ENCODE data around the gene DNAAF5. TPM values are rescaled to one million over a fixed set of nuclear protein-coding genes. Genes with fewer than 3 reads are reported as not detected.

DNAAF5 gene
- total and polyA plus RNA-seq, 2 of the 4 experiments (the other 2 are of a cell fraction): 12.4 to 32.6 TPM

GRCh38 chr7:824664-825063 lies 98.2 kb downstream of the DNAAF5 start:
- CTCF ChIA-PET: no interaction called here
- no peak for ATAC-seq (ENCODE audit: low read depth)

More at GRCh38 chr7:824664-825063, 98.2 kb downstream of the DNAAF5 start:
- dilution Hi-C loops (cut with HindIII; ENCODE audit: low sequenced_read_pairs, unreplicated experiment): no loop called here
- no peak for DNase-seq
- H2BK20ac ChIP-seq (ENCODE audit: low read depth, low read length): peak overlapping the region; percentile 88
- H3K4me3 ChIP-seq (ENCODE audit: insufficient read depth, low read depth, low read length): no peak overlapping the region
- peak overlapping the region; percentile 44 for H4K91ac ChIP-seq (ENCODE audit: insufficient read depth, low read depth, low read length)
- intact Hi-C loops (cut with micrococcal nuclease): no loop called here
- H3K23ac ChIP-seq (ENCODE audit: low read depth, low read length): 0 out of 2 replicates have a peak overlapping the region, but pooled peaks have one; percentile 47
- no TSS peak for BruUV-seq (replicated peaks)
- POLR2A ChIA-PET (ENCODE audit: unreplicated experiment): interaction anchor here (0.6 kb wide), 1 partner anchor 12 kb away, joined by 4 read pairs; no protein-coding TSS in a partner anchor
- peak overlapping the region; percentile 62 for H2BK5ac ChIP-seq (ENCODE audit: low read depth, low read length, poor library complexity, severe bottlenecking)
- peaks cover 6 to 71% of the 10 kb centered on the region in 2 experiments for H3K79me1 ChIP-seq (ENCODE audit: low read depth in 1 of 2, low read length in 2 of 2)
- no peak overlapping the region for H3K4me2 ChIP-seq (ENCODE audit: low read depth, low read length)
- H3K56ac ChIP-seq (ENCODE audit: extremely low read depth, insufficient read depth, low read length): no peak overlapping the region
- no peak overlapping the region for H2AFZ ChIP-seq (replicated peaks; ENCODE audit: low read length, poor library complexity)
- peak overlapping the region; percentile 82 for H2BK120ac ChIP-seq (ENCODE audit: low read depth, low read length)
- in situ Hi-C loops (cut with MboI; ENCODE audit: low sequenced_read_pairs): no loop called here
- WGBS, 2 experiments (ENCODE audit: extremely low coverage in 2 of 2, insufficient read length in 1 of 2): 95% methylated on average over 2 of the region's 11 CpGs; no CpG with 5 or more reads in 1 of the 2 experiments
- peak overlapping the region; percentile 68 for H3K4ac ChIP-seq (ENCODE audit: low read depth, low read length)
- peak overlapping the region; percentile 52; the same call in 1 of the 2 replicates for H3K14ac ChIP-seq (replicated peaks; ENCODE audit: low read depth, low read length)
- H3K9me3 ChIP-seq (ENCODE audit: control insufficient read depth, insufficient read depth, low read length): no peaks in the 10 kb centered on the region
- TF ChIP-seq USF2 (IDR thresholded peaks at IDR 0.05; ENCODE audit: low read depth, low read length) (no peak), CHD1 (IDR thresholded peaks at IDR 0.05; ENCODE audit: low read depth, low read length) (no peak), CEBPB (IDR thresholded peaks at IDR 0.05; ENCODE audit: low read depth, low read length) (no peak), SMC3 (IDR thresholded peaks at IDR 0.05; ENCODE audit: low read depth, low read length) (no peak), MXI1 (IDR thresholded peaks at IDR 0.05; ENCODE audit: borderline replicate concordance, low read depth, low read length) (no peak), MAZ (IDR thresholded peaks at IDR 0.05; ENCODE audit: borderline replicate concordance, low read depth, low read length) (no peak), RCOR1 (IDR thresholded peaks at IDR 0.05; ENCODE audit: insufficient replicate concordance, low read length) (no peak), RAD21 (IDR thresholded peaks at IDR 0.05; ENCODE audit: low read length) (no peak), NFE2L2 (IDR thresholded peaks at IDR 0.05; ENCODE audit: low read depth, low read length) (no peak), MAFK (IDR thresholded peaks at IDR 0.05; ENCODE audit: low read depth, low read length) (no peak), CTCF (conservative IDR thresholded peaks at IDR 0.05; ENCODE audit: low read depth, low read length) (no peak), ELK1 (IDR thresholded peaks at IDR 0.05; ENCODE audit: borderline replicate concordance, low read depth, low read length) (no peak), FOS (IDR thresholded peaks at IDR 0.05; ENCODE audit: low read depth, low read length) (no peak), BHLHE40 (IDR thresholded peaks at IDR 0.05; ENCODE audit: low read depth, low read length) (no peak)
- H3K18ac ChIP-seq (ENCODE audit: low read depth, low read length): peak overlapping the region; percentile 14; the same call in 1 of the 2 replicates
- peak overlapping the region; percentile 77; the same call in 1 of the 2 replicates for H2AK5ac ChIP-seq (ENCODE audit: low read depth, low read length)
- peaks cover 19% of the 10 kb centered on the region for H3K4me1 ChIP-seq (ENCODE audit: control insufficient read depth, insufficient read depth, low read length)
- H4K8ac ChIP-seq (ENCODE audit: low read depth in 2 of 2, low read length in 2 of 2): peak overlapping the region in 1 of 2 experiments; percentile 15; a peak in 1 of 4 replicates
- no peak overlapping the region for H2AK9ac ChIP-seq (replicated peaks; ENCODE audit: low read depth, low read length, poor library complexity)
- H2BK15ac ChIP-seq (ENCODE audit: low read depth, low read length): peak overlapping the region; percentile 19; the same call in 1 of the 3 replicates
- peak overlapping the region; percentile 78; the same call in 1 of the 2 replicates for H3K27ac ChIP-seq (ENCODE audit: insufficient read depth, low read length)
- H3K9me1 ChIP-seq (ENCODE audit: insufficient read depth, low read length): peaks cover 37% of the 10 kb centered on the region
- peaks cover 50% of the 10 kb centered on the region for H4K20me1 ChIP-seq (ENCODE audit: insufficient read depth, low read length)
- peak overlapping the region; percentile 12; the same call in 1 of the 2 replicates for H4K5ac ChIP-seq (ENCODE audit: low read depth, low read length)
- no peak overlapping the region for H3K9ac ChIP-seq (ENCODE audit: low read depth, low read length)
- peaks cover 3% of the 10 kb centered on the region for H3K36me3 ChIP-seq (ENCODE audit: control insufficient read depth, insufficient read depth, low read length)
- no peaks in the 10 kb centered on the region for H3K27me3 ChIP-seq (ENCODE audit: control insufficient read depth, insufficient read depth, low read length)
